WTC11 (cell line): ENCODE measurements around the gene TDRKH. TPM values are rescaled to one million over a fixed set of nuclear protein-coding genes. Genes with fewer than 3 reads are reported as not detected.

ENCODE experiments used
- ATAC-seq: fragments of 200-7000 bp; cut with Tn5 transposase; 2 replicates; pipeline ENCODE4 v1.10.0; 2021; ENCODE audit warnings: mild to moderate bottlenecking, moderate library complexity
- CTCF ChIA-PET: fragments of 300-600 bp; sonication (Branson Sonifier 250); formaldehyde crosslinking; loops from one replicate; lab custom pipeline; 2021; ENCODE audit warnings: antibody characterized with exemption; lab: Charles Lee
- POLR2A ChIA-PET: fragments of 350-600 bp; sonication (Branson Sonifier 250); formaldehyde crosslinking; loops from one replicate; lab custom pipeline; 2021; ENCODE audit warnings: antibody characterized with exemption; lab: Charles Lee
- DNase-seq: peaks from one replicate; pipeline ENCODE4 v3.0.0; 2021; ENCODE audit warnings: low spot score
- H3K27ac Mint-ChIP-seq: 2 replicates; pipeline ENCODE4 v1.8.0; 2021; ENCODE audit warnings: mixed read lengths
- H3K27me3 Mint-ChIP-seq: 2 replicates; pipeline ENCODE4 v1.8.0; 2021; ENCODE audit warnings: low read depth, mild to moderate bottlenecking, moderate library complexity, mixed read lengths
- H3K36me3 Mint-ChIP-seq: 2 replicates; pipeline ENCODE4 v1.8.0; 2021; ENCODE audit warnings: mixed read lengths
- H3K4me1 Mint-ChIP-seq: 2 replicates; pipeline ENCODE4 v1.8.0; 2022; ENCODE audit warnings: mixed read lengths
- H3K4me3 Mint-ChIP-seq: 2 replicates; pipeline ENCODE4 v1.8.0; 2021; ENCODE audit warnings: mild to moderate bottlenecking, moderate library complexity, mixed read lengths
- H3K9me3 Mint-ChIP-seq: 2 replicates; pipeline ENCODE4 v1.8.0; 2021; ENCODE audit warnings: mixed read lengths
- AR ChIP-seq: fragments of 250-450 bp; sonication (Bioruptor Pico); IDR thresholded peaks from 2 replicates; pipeline ENCODE4 v1.9.0; 2021; ENCODE audit warnings: mild to moderate bottlenecking
- CREB1 ChIP-seq: sonication (generic); formaldehyde crosslinking; IDR thresholded peaks from 2 replicates; pipeline ENCODE4 v1.8.0; 2023; ENCODE audit warnings: mild to moderate bottlenecking, missing genetic modification reagents
- EMX1 ChIP-seq: fragments of 250-450 bp; sonication (Bioruptor Pico); IDR thresholded peaks from 2 replicates; pipeline ENCODE4 v1.8.0; 2021; ENCODE audit warnings: mild to moderate bottlenecking
- ETV6 ChIP-seq: sonication (generic); formaldehyde crosslinking; IDR thresholded peaks from 2 replicates; pipeline ENCODE4 v1.8.1; 2022; ENCODE audit warnings: mild to moderate bottlenecking, missing genetic modification reagents
- FOXK1 ChIP-seq: sonication (generic); formaldehyde crosslinking; IDR thresholded peaks from 2 replicates; pipeline ENCODE4 v1.8.0; 2022; ENCODE audit warnings: mild to moderate bottlenecking, moderate library complexity, missing genetic modification reagents
- FOXP4 ChIP-seq: sonication (generic); formaldehyde crosslinking; IDR thresholded peaks from 2 replicates; pipeline ENCODE4 v1.8.0; 2022; ENCODE audit warnings: mild to moderate bottlenecking, missing genetic modification reagents
- GABPB1 ChIP-seq: sonication (generic); formaldehyde crosslinking; IDR thresholded peaks from 2 replicates; pipeline ENCODE4 v1.8.1; 2023; ENCODE audit warnings: mild to moderate bottlenecking, missing genetic modification reagents
- HMGA2 ChIP-seq: fragments of 250-450 bp; sonication (Bioruptor Pico); IDR thresholded peaks from 2 replicates; pipeline ENCODE4 v1.4.0; 2021; ENCODE audit warnings: mild to moderate bottlenecking, moderate library complexity
- HMGXB4 ChIP-seq: sonication (generic); formaldehyde crosslinking; IDR thresholded peaks from 2 replicates; pipeline ENCODE4 v1.8.1; 2023; ENCODE audit warnings: mild to moderate bottlenecking, moderate library complexity, missing genetic modification reagents
- MAX ChIP-seq: sonication (generic); formaldehyde crosslinking; IDR thresholded peaks from 2 replicates; pipeline ENCODE4 v1.8.0; 2022; ENCODE audit warnings: mild to moderate bottlenecking, missing genetic modification reagents
- MYBL2 ChIP-seq: sonication (generic); formaldehyde crosslinking; IDR thresholded peaks from 2 replicates; pipeline ENCODE4 v1.8.1; 2023; ENCODE audit warnings: mild to moderate bottlenecking, moderate library complexity, missing genetic modification reagents
- NFE2L1 ChIP-seq: sonication (generic); formaldehyde crosslinking; IDR thresholded peaks from 2 replicates; pipeline ENCODE4 v1.8.1; 2023; ENCODE audit warnings: missing genetic modification reagents
- PREB ChIP-seq: sonication (generic); formaldehyde crosslinking; IDR thresholded peaks from 2 replicates; pipeline ENCODE4 v1.8.1; 2022; ENCODE audit warnings: mild to moderate bottlenecking, missing genetic modification reagents, moderate library complexity, borderline replicate concordance
- RORB ChIP-seq: fragments of 250-450 bp; sonication (Bioruptor Pico); IDR thresholded peaks from 2 replicates; pipeline ENCODE4 v1.9.0; 2021; ENCODE audit warnings: mild to moderate bottlenecking
- SMAD3 ChIP-seq: sonication (generic); formaldehyde crosslinking; IDR thresholded peaks from 2 replicates; pipeline ENCODE4 v1.8.0; 2022; ENCODE audit warnings: missing genetic modification reagents, mild to moderate bottlenecking, borderline replicate concordance
- TCF7 ChIP-seq: sonication (generic); formaldehyde crosslinking; IDR thresholded peaks from 2 replicates; pipeline ENCODE4 v1.8.0; 2022; ENCODE audit warnings: mild to moderate bottlenecking, low read depth, missing genetic modification reagents, moderate library complexity
- TEAD4 ChIP-seq: sonication (generic); formaldehyde crosslinking; IDR thresholded peaks from 2 replicates; pipeline ENCODE4 v1.8.0; 2022; ENCODE audit warnings: mild to moderate bottlenecking, missing genetic modification reagents
- TP53 ChIP-seq: sonication (generic); formaldehyde crosslinking; IDR thresholded peaks from 2 replicates; pipeline ENCODE4 v1.8.1; 2023; ENCODE audit warnings: mild to moderate bottlenecking, missing genetic modification reagents
- ZBTB43 ChIP-seq: sonication (generic); formaldehyde crosslinking; IDR thresholded peaks from 2 replicates; pipeline ENCODE4 v1.8.1; 2023; ENCODE audit warnings: mild to moderate bottlenecking, missing genetic modification reagents
- ZMAT4 ChIP-seq: fragments of 250-450 bp; sonication (Bioruptor Pico); IDR thresholded peaks from 2 replicates; pipeline ENCODE4 v1.9.0; 2021; ENCODE audit warnings: mild to moderate bottlenecking
- ZNF317 ChIP-seq: sonication (generic); formaldehyde crosslinking; IDR thresholded peaks from 2 replicates; pipeline ENCODE4 v1.8.1; 2023; ENCODE audit warnings: low read depth, mild to moderate bottlenecking, moderate library complexity, missing genetic modification reagents, borderline replicate concordance
- total RNA-seq: library from RNA; stranded (reverse); gene quantifications from 3 replicates; pipeline ENCODE4 v1.2.3, GENCODE V29; 2021

TDRKH gene
- total RNA-seq, 1 experiment from 2014 or later: 21.8 TPM

- TF ChIP-seq PREB (CRISPR knock-in tag): no peak
- TF ChIP-seq TP53 (CRISPR knock-in tag): no peak
- no peak for TF ChIP-seq AR (CRISPR knock-in tag)
- no peak for TF ChIP-seq CREB1 (CRISPR knock-in tag)
- TF ChIP-seq HMGA2 (CRISPR knock-in tag): no peak
- TF ChIP-seq NFE2L1 (CRISPR knock-in tag): no peak
- no peak for TF ChIP-seq EMX1 (CRISPR knock-in tag)
- TF ChIP-seq ZBTB43: no peak
- TF ChIP-seq ETV6: peak; percentile 60; the same call in 1 of the 2 replicates
Observed at GRCh38 chr1:151762941-151763921, 27.1 kb downstream of the TDRKH start, which contains the start of gene MRPL9 (continued).

GRCh38 chr1:151760597-151761385, 29.5 kb downstream of the TDRKH start:
- no peaks in the 10 kb centered on the region for H3K27me3 Mint-ChIP-seq
- ATAC-seq: no peak
- peaks cover 14% of the 10 kb centered on the region for H3K4me1 Mint-ChIP-seq
- peak overlapping the region; percentile 34; the same call in 1 of the 2 replicates for H3K4me3 Mint-ChIP-seq
- ChIA-PET CTCF (interaction anchor here (0.7 kb wide), 1 partner anchor 29 kb away, joined by 3 read pairs; no protein-coding TSS in a partner anchor), POLR2A (interaction anchor here (0.6 kb wide), 1 partner anchor 35 kb away, joined by 7 read pairs; no protein-coding TSS in a partner anchor)
- H3K27ac Mint-ChIP-seq: no peak overlapping the region
- no peak for TF ChIP-seq FOXP4 (CRISPR knock-in tag)
- TF ChIP-seq TEAD4 (CRISPR knock-in tag): no peak
- H3K36me3 Mint-ChIP-seq: peaks cover 31% of the 10 kb centered on the region
- DNase-seq: no peak
- H3K9me3 Mint-ChIP-seq: no peaks in the 10 kb centered on the region

- H3K27ac Mint-ChIP-seq: no peak overlapping the region
- no peaks in the 10 kb centered on the region for H3K9me3 Mint-ChIP-seq
- ChIA-PET CTCF (interaction anchor here (0.7 kb wide), 1 partner anchor 66 kb away, joined by 3 read pairs; no protein-coding TSS in a partner anchor), POLR2A (interaction anchor here (0.7 kb wide), 1 partner anchor 229 kb away, joined by 7 read pairs; no protein-coding TSS in a partner anchor)
- ATAC-seq (no peak), DNase-seq (no peak)
- peaks cover 11% of the 10 kb centered on the region for H3K4me1 Mint-ChIP-seq
- H3K36me3 Mint-ChIP-seq: peaks cover 31% of the 10 kb centered on the region
- H3K27me3 Mint-ChIP-seq: no peaks in the 10 kb centered on the region
- no peak overlapping the region for H3K4me3 Mint-ChIP-seq
- TF ChIP-seq TP53 (CRISPR knock-in tag): no peak
- no peak for TF ChIP-seq TCF7 (CRISPR knock-in tag)
- no peak for TF ChIP-seq SMAD3
- TF ChIP-seq MYBL2: no peak
- TF ChIP-seq FOXK1 (CRISPR knock-in tag): no peak
- TF ChIP-seq ZMAT4: no peak
- TF ChIP-seq RORB (CRISPR knock-in tag): no peak
- no peak for TF ChIP-seq GABPB1 (CRISPR knock-in tag)
- TF ChIP-seq HMGXB4 (CRISPR knock-in tag): no peak
- TF ChIP-seq ZNF317 (CRISPR knock-in tag): no peak
- no peak for TF ChIP-seq MAX
Observed at GRCh38 chr1:151759241-151759640, 31.1 kb downstream of the TDRKH start.
